ENCODE data around the gene BRD9.
"Not testable (repeated sequence)": the region's sequence is repeated elsewhere in the genome, so short reads cannot be mapped to it uniquely, and the experiment has no call there.

BRD9 gene

DNA sequence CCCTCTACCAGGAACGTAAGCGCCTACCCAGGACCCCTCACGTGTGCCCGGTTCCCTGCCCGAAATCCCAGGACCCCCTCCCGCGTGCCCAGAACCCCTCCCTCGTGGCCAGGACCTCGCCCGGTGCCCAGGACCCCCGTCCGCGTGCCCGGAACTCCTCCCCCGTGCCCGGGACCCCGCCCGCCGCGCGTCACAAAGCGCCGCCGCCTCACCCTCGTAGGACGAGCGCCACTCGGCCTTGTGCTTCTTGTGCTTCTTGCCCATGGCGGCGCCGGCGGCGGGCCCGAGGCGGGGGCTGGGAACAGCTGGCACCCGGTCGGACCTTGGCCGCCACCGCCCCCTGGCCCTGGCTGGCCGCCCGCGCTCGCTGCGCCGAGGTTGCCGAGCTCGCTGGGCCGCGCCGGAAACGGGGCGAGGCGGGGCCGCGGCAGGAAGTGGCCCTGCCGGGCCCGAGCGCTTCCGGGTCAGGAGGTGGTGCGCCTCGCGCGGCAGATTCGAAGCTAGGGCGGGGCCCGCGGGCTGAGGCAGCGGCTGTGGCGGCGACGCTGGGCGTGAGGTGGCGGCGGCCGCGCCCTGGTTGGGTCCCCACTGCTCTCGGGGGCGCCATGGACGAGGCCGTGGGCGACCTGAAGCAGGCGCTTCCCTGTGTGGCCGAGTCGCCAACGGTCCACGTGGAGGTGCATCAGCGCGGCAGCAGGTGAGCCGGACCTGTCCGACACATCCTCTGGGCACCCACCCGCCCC, at the start of gene BRD9, which contains the start of gene TRIP13:
Gene BRD9 (minus strand): TSS at position 408 of the 743 bp plus-strand sequence. CDS start 144 bp downstream, at position 264.
Gene TRIP13 (plus strand): TSS at position 491 of the 743 bp plus-strand sequence. CDS start 115 bp downstream, at position 606.
- peak; percentile 49 to 80 (median 60) for DNase-seq

DNA sequence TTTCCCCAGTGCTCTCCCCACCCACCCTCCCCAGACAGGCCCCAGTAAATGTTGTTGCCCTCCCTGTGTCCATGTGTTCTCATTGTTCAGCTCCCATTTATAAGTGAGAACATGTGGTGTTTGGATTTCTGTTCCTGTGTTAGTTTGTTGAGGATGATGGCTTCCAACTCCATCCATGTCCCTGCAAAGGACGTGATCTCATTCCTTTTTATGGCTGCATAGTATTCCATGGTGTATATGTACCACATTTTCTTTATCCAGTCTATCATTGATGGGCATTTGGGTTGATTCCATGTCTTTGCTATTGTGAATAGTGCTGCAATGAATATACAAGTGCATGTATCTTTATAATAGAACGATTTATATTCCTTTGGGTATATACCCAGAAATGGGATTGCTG, 48.1 kb upstream of the BRD9 start:
- DNase-seq = not testable (repeated sequence)

DNA sequence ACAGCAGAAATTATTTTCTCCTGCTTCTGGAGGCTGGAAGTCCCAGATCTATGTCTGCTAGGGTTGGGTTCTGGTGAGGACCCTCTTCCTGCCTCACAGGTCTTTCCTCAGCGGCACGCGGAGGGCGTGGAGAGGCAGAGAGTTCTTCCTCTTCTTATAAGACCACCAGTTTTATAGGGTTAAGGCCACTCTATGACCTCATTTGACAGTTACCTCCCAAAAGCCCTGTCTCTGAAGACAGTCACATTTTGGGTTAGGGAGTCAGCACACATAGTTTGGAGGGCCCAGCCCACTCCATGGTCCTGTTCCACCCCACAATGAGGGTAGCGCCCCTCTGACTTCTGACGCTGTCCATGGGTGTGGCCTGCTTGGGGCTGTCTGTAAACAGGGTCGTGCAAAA, 46.8 kb upstream of the BRD9 start:
- no peak for DNase-seq

DNA sequence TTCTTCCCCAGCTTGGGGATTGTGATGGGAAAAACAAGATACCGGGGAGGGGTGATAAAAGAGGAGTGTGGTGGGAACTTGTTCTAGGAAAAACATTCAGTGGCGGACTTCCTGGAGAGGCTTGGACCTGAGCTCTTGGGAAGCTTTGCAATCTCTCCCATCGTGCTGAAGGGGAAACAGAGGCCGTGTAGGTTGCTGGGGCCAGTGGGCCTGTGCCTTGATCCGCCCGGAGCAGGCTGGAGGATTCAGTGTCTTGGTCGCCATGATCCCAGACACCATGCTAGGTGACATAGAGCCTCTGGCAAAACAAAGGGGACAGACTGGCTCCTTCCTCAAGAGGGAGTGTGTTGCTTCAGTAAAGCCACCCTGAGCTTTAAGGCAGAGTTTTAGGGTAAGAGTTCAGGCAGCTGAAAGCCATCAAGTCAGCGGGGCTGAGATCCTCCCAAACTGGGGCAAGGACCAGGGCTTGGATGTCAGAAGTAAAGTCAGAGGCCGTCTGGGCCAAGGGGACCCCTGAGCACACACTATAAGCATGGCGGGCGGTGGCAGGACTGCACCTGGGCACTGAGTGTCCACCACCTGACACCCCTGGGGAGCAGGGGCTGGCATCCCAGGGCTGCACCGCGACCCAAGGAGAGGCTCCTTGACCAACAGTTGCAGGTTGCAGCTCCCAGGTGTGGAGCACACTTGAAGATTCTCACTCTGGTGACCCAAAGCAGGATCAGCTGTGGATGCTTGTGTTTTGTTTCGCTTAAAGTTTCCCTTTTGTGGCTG, 44.7 kb upstream of the BRD9 start:
- no peak for DNase-seq

DNA sequence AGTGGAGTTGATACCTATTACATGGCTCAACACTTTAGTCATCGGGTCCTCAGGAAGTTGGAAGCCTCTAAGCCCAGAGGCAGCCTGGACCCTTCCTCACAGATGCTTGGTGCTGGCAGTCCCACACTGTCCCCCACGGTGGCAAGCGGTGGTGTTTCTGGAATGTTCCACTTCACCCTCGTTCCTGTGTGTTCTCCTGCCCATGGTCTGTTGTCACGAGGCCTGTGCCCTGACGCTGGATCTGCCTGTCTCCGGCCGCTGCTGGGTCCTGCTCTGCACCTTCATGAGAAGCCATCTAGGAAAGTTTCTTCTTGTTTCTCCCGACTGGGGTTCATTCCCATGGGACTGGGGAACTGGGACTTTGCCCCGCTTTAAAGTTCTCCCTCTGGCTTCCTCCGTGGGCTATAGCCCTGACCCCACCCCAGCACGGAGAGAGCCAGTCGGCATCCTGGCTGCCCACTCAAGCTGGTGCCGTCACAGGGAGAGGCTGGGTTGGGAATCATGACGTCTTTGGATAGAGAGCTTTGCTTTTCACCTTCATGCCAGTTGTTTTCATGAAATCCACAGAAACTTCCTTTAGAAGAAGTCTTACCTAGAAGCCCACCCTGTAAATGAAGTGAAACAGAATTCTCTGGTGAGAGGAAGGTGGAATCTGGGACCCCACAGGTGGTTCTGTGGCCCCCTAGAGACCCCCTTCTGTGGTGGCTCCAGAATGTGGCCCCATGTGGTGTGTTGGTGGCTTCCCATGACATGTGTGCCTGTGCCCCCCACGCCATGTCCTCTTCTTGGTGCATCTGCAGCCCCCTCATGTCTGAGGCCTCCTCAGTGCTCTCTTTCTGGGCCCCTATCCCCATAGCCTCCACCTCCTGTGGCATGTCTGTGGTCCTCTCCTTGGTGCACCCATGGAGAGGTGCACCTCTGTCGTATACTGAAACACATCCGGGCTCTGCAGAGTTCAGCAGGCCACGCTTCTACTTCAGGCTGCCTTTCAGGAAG, 43.8 kb upstream of the BRD9 start:
- no peak for DNase-seq

DNA sequence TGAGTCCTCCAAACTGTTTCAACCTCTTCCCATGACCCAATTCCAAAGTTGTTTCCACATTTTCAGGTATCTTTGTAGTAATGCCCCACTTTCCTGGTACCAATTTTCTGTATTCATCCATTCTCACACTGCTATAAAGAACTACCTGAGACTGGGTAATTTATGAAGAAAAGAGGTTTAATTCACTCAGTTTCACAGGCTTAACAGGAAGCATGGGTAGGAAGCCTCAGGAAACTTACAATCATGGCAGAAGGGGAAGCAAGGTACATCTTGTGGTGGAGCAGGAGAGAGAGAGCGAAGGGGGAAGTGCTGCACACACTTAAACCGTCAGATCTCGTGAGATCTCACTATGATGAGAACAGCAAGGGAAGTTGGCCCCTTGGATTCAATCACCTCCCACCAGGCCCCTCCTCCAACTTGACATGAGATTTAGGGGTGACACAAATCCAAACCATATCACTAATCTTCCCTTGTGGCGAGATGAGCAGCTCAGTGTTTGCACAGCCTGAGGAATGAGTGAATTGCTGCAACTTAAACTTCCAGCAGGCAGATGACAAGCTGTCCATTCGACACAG, 43.0 kb upstream of the BRD9 start:
- no peak for DNase-seq

DNA sequence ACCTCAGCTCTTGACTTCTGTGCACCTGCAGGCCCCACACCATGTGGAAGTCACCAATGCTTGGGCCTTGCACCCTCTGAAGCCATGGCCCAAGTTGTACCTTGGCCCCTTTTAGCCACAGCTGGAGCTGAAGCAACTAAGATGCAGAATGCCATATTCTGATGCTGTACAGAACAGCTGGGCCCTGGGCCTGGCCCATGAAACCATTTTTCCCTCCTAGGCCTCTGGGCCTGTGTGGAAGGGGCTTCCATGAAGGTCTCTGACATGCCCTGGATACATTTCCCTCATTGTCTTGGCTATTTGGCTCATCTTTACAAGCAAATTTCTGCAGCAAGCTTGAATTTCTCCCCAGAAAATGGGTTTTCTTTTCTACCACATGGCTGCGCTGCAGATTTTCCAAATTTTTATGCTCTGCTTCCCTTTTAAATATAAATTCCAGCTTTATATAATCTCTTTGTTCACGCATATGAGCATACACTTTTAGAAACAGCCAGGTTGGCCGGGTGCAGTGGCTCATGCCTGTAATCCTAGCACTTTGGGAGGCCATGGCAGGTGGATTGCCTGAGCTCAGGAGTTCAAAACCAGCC, 41.9 kb upstream of the BRD9 start:
- DNase-seq = not testable (repeated sequence)

DNA sequence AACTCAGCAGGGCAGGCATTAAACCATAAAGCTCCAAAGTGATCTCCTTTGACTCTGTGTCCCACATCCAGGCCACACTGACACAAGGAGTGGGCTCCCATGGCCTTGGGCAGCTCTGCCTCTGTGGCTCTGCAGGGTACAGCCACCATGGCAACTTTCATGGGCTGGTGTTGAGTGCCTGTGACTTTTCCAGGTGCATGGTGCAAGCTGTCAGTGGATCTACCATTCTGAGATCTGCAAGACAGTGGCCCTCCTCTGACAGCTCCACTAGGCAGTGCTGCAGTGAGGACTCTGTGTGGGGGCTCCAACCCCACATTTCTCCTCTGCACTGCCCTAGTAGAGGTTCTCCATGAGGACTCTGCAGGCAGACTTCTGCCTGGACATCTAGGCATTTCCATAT, 41.4 kb upstream of the BRD9 start:
- DNase-seq = not testable (repeated sequence)

DNA sequence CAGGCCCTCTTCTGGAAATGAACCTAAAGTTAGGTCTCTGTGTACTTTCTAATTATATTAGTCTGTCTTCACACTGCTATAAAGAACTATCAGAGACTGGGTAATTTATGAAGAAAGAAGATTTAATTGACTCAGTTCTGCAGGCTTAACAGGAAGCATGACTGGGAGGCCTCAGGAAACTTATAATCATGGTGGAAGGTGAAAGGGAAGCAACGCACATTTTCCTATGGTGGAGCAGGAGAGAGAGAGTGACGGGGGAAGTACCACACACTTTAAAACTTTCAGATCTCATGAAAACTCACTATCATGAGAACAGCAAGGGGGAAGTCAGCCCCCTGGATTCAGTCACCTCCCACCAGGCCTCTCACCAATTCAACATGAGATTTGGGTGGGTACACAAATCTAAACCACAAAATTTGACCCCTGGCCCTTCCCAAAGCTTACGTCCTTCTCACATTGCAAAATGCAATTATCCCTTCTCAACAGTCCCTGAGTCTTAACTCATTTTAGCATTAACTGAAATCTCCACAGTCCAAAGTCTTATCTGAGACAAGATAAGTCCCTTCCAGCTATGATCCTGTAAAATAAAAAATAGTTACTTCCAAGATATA, 40.8 kb upstream of the BRD9 start:
- no peak for DNase-seq

DNA sequence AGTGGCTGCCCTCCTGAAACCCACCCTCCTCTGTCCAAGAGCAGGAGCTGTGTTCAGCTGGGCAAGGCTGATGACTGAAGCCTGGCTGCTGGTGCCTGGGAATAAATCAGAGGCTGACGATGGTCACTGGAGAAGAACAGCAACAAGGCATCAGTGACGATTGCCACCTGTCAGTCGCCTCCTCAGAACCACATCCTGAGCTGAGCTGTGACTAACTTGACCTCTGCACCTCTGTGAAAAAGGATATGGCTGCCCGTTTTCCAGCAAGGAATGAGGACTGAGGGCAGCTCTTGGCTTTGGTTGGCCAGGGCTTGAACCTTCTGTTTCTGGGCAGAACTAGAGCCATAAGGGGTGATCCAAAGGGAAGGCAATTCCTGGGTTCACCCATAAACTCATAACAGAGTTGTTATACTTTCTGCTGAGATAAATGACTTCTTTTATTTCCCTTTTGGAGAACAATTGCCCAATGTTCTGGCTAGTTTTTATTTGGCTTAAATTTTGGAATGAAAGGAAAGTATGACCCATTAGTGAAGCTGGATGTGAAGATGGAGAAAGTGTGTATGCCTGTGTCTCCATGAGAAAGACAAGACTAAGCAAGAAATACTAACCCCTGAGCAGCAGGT, 40.1 kb upstream of the BRD9 start:
- DNase-seq = no peak

DNA sequence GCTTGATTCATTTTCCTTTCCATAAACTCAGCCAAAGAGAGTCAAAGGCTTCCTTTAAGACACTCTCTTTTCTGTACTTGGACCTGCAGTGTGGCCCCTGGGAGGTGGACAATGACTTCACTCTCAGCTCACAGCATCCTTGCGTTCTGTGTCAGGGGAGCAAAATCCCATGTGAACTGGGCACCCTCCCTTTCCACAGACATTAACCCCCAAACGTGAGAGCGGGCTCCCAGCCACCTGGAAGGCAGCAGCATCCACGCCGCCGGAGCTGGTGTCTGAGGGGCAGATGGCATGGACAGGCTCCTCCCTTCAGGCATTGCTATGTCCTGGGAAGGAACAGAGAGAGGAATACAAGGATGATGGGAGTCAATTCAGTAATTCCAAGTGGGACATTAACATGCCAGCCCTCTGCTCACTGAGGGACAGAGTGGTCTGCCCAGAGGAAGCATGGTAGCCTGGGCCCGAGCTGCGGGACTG, 39.6 kb upstream of the BRD9 start:
- DNase-seq = no peak

DNA sequence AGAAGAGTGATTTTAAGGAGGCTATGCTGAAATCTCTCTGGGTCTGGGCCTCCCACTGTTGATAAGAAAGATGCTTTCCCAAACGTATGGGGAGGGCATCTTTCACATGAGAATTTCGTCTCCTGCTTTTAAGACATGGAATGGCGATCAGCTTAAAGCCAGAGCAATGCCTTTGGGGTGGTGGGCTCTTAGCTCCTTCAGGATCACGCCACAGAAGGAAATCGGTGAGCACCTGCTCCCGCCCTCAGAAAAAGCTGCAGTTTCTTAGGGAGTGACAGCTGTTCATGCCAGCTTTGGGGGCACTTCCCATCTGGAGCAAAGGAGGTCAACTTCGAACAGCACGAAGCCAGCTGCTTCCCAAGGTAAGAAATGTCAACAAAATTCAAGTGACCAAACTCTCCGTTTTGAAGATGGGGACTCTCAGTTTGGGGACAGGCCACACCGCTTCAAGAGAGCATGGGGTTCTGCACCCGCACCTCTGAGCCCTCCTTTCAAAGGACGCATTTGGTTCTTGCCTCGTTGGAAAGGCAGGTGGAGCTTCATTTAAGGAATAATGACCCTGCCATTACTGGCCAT, 39.1 kb upstream of the BRD9 start:
- no peak for DNase-seq

DNA sequence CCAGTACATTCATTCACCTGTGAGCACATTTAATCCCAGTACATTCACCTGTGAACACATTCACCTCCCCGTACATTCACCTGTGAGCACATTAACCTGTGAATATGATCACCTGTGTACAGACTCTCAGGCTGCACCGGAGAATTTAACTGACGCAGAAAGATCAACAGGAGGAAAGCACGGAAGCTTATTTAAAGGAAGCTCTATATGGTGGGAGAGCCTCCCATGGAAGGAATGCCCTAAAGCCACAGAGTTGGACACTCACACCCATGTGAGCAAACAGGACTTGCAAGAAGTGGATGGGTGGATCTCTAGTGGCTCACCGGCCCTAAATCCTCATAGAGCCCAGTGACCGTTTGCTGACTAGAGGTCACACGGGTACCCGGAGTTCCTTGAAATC, 38.3 kb upstream of the BRD9 start:
- no peak for DNase-seq

DNA sequence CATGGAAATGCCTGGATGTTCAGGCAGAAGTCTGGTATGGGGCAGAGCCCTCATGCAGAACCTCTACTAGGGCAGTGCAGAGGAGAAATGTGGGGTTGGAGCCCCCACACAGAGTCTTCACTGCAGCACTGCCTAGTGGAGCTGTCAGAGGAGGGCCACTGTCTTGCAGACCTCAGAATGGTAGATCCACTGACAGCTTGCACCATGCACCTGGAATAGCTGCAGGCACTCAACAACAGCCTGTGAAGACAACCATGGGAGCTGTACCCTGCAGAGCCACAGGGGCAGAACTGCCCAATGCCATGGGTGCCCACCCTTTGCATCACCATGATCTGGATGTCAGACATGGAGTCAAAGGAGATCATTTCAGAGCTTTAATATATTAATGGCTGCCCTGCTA, 37.0 kb upstream of the BRD9 start:
- no peak for DNase-seq

DNA sequence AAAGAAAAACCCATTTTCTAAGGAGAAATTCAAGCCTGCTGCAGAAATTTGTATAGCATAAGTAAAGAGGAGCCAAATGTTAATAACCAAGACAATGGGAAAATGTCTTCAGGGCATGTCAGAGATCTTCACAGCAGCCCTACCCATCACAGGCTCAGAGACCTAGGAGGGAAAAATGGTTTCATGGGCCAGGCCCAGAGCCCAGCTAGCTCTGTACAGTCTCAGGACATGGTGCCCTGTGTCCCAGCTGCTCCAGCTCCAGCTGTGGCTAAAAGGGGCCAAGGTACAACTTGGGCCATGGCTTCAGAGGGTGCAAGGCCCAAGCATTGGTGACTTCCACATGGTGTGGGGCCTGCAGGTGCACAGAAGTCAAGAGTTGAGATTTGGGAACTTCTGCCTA, 36.6 kb upstream of the BRD9 start:
- DNase-seq = not testable (repeated sequence)

DNA sequence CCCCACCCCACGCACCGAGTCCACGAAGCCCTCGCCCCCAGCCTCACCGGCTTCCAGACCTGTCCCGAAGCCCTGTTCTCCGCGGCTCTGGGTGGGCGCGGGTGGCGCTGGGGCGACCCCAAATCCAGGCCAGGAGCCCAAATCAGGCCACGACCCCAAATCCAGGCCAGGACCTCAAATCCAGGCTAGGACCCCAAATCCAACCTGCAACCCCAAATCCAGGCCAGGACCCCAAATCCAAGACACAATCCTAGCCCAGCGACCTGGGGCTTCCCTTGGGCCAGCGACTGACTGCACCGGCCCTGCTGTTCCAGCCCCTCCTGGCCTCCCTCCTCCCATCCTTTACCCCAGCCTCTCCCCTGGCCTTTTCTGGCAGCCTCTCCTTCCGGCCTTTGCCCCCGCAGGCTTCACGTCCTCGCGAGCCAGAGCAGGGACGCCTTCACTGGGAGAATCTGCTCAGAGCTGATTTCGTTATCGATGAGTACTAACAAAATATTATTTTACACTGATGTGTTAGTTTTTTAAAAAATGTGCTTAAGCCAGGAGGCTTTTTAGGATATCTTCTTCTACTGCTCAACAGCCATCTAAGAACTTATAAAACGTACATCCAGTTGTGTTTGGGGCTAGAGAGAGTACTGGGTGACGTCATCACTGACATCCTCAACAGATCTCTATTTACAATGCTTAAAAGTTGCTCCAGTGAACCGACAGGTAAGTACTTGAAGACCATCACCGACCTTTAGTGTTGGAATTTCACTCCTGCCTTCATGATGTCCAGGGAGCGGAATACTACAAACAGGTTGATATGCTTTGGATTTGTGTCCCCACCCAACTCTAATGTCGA, 34.8 kb upstream of the BRD9 start:
- DNase-seq = no peak

DNA sequence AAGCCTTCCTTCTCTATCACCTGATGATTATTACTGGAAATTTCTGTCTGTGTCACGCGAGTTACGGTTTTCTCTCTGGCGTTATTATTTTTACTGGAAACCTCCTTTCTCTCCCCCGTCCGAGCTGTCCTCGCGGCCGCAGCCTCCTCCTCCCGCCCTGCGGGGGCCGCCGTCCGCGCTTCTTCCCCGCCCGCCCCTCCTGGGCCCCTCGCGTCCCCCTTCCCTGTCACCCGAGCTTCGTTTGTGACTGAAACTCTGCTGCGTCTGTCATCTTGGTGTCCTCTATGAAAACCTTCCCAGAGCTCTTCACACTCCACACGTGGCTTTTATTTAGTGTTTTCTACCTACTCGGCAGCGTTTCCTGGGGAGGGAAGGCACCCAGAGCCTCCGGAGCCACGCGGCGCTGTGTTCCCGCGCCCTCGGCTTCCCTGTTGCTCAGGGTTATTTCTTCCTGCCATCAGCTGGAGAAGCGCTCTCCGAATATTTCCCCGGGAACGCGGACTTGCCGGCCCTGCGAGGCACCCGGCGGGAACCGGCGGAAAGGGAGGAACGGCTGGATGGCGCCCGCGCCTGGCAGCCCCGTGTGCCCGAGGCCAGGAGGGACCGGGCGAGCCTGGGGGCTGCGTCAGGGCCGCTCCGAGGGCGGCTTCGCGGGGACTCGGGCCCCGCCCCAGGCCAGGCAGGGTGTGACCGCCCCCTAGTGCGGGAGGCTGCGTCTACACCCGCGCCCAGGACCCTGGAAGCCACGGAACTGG, 34.0 kb upstream of the BRD9 start:
- DNase-seq = no peak

DNA sequence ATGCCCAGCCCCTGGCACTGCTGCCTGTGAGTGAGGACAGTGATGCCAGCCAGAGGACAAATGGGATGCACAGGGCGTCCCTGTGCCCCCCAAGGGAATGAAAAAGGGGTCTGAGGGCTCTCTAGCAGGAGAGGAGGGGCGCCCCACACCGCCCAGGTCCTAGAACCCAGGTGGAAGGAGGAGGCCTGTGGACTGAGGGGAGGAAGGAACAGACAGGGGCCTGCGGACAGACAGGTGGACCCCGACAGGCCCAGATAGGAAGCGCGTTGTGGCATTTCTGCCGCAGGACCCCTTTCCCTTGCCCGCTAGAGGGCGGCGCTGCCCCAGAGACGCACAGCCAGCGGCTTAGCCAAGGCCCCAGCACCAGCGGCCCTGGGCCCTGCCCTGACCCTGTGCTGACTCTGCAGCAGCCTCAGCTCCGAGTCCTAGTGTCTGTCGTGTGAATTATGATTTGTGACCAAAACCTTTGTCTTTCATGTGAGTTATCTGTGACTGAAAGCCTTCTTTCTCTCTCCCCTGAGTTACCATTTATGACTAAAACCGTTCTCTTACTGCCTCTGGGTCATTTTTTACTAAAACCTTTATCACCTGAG, 30.8 kb upstream of the BRD9 start:
- peak; percentile 28 to 71 (median 52) for DNase-seq

Data from activated naive CD4-positive, alpha-beta T cell (primary cell).